ENCODE results near the gene NTM.

Gene NTM

DNA sequence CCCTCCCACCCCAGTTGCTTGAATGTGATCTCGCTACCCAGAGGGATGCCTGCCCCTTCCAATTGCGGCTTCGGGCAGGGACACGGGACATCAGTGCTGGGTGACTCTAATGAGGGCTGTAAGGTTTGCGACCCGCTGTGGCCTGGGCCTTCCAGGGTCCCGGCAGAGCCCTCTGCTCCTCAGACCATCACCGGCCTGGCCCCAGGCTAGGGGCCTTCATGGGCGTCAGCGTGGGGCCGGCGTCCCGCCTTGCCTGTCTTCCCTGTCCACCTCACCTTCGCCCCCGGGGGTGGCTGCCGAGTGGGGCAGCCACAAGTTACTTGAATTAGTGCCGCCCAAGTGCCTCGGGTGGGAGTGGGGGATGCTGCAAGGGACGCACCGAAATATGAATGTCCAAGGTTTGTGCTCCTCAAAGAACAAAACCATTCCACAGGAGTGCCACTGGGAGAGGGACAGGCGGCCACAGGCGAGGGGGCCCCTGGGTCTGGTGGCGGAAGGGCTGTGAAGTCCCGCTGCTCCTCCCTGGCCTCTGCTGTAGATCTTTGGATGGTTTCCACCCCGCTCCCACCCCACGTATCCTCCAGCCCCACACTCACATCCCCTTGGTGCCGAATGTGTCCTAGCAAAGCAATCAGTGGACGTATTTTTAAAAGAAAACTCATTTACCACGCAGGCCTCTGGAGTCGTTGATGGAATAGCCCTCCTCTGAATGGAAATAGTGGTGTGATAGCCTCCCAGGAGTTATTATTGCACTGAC lies 317.1 kb downstream of the NTM start:
- DNase-seq (ENCODE audit: low read depth) = no peak

DNA sequence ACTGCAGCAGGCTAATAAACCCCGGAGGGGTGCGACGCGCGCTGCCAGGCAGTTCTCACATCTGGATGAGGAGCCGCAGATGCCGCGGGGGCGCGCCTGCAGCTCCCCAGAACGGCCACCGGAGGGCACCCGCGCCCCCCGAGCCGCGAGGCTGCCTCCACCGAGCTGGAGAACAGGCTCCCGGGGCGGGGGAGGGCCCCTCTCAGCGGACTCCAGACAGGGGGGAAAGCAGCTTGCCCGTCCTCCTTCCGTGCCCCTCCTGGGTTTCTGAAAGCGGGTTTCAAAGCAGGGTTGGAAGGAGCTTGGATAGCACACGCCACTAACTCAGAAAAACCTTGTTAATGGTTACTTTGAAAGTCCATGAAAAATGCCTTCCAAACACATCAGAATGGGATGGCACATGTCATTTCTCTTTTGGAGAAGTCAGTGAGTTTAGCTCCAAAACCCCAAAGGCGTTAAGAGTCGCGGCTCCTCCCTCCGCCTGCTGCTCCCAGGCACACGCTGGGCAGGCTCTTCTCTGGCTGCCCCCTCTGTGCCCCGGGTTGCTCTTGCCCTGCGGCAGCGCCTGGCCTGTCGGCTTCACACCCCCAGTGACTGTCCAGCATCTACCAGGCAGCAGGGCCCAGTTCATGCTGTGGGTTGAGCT lies 317.8 kb downstream of the NTM start:
- DNase-seq (ENCODE audit: low read depth) = peak; percentile 58

DNA sequence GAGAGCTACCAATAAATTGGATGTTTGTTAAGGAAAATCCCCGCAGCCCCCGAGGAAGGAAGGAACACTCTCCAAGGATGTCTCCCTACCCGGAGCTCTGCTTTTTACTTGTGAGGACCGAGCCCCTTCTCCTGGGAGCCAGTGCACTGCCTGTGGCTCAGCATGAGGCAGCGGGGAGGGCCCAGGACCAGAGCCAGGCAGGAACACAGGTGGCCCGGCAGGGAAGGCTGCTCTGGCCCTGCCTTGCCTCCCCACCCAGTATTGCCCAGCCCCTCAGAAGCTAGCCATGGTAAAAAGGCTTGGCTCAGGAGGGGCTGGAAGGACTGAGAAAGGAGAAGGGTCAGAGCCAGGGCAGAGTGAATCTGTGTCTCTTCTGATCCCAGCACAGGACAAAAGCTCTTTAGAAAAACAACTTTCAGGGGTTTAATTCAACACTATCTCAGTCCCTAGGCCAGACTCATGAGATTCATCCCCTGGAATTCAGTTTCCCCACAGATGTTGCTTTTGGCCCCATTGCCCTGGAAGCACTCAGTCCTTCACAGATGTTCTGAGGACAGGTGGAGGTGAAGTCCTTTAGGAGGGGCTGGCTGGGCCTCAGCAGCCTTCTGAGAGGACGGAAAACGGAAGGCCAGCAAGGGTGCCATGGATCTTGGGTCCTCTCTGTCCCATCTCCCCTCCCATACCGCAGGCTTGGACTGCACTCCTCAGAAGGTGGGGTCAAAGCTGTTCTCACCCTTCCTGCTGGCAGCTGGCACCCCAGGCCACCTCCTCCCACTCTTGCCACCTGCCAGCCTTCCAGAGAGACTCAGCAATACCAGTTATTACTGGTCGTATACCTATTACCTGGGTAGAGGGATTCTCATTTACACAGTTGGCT lies 318.9 kb downstream of the NTM start:
- no peak for DNase-seq (ENCODE audit: low read depth)

DNA sequence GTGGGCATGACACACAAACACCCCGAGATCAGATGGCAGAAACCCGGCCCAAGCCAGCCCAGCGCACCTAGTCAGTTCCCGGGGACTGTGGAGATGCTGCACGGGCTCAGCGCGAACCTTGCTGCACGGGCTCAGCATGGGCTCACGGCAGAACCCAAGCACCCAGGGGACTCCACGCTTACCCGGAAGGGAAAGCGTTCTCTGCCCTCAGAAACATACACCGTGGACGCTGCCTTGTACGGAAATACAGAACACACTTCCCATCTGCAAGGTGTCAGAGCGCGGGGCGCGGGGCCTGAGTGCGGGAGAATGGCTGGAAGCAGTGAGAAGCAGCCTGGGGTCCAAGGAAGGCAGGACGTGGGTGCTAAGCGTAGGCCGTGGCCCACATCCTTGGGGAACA lies 319.9 kb downstream of the NTM start:
- DNase-seq (ENCODE audit: low read depth) = no peak

DNA sequence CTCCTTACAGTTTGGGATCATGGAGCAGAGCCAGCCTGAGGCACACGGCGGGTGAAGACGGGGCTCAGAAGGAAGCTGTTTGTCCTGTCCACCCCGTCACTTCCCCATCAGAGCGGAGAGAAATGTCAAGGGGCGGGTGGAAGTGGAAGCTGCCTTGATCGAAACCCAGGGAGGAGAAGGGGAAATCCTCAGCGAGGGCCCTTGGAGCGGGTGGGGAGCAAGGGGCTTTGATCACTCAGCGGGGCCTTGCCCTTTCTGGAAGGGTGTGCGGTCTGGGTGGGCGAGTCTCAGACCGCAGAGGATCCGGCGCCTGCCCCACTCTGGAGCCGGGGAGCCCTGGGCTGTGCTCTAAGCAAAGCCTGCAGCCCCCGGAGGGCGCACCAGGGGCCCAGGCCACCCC lies 320.4 kb downstream of the NTM start:
- DNase-seq (ENCODE audit: low read depth) = no peak

DNA sequence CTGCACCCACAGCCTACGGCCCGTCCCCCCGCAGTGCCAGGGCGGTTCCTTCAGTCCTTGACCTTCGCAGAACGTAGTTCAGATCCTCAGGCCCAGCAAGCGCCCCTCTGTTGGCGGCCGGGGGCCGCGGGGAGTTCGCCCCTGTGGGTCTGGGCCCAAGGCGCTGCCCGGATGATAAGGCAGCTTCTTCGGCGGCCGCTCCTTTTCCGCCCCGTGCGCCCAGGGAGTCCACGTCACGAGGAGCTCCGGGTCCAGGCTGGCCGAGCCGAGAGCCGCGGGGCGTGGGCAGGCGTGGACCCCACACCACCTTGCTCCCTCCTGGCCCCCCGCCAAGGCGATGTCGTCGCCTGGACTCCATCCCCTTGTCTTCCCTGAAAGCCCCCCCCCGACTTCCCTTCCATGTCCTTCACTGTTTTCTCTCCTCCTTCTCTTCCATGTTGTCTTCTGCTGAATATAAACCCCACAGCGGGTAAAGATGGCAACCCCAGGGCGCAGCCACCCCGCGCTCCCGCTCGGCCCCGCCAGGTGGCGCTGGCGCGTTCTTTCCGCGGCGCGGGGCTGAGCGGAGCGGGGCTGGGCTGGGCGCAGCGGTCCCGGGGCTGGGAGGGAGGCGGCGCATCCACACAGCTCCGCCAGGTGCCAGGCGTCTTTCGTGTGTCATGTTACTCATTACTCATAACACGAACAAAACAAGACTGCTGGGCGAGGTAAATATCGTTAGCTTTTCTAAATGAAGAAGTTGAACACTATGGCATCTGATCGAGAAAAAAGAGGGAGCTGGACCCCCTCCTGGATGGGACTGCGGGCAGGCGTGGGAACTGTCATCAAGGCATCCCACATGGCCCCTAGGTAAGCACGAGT lies 321.0 kb downstream of the NTM start:
- peak; percentile 45 for DNase-seq (ENCODE audit: low read depth)

DNA sequence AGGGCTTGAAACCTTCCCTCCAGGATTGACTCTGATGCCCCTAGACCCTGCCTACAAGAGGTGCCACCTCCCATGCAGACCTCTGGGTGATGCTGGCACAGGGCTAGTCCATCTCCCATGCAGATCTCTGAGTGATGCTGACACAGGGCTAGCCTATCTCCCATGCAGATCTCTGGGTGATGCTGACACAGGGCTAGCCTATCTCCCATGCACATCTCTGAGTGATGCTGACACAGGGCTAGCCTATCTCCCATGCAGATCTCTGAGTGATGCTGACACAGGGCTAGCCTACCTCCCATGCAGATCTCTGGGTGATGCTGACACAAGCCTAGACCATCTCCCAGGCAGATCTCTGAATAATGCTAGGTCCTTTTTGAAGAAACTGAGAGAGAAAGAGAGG lies 321.7 kb downstream of the NTM start:
- no peak for DNase-seq (ENCODE audit: low read depth)

DNA sequence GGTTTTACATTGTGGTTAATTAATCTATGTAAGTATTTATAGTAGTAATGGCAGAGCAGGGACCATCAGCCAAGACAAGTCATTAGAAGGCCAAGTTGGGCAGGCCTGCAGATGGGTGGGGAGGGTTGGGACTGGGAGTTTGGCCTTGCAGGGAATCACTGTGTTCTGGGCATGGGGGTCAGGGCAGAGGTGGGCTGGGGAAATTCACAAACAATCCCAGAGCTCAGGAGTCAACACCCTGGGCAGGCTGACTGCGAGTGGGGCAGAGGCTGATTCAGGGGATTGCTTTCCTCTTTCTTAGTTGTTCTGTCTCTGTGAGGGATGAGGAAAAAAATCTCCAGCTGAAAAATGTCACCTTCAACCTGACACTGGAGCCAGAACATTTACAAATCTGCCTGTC lies 322.5 kb downstream of the NTM start:
- DNase-seq (ENCODE audit: low read depth) = no peak

DNA sequence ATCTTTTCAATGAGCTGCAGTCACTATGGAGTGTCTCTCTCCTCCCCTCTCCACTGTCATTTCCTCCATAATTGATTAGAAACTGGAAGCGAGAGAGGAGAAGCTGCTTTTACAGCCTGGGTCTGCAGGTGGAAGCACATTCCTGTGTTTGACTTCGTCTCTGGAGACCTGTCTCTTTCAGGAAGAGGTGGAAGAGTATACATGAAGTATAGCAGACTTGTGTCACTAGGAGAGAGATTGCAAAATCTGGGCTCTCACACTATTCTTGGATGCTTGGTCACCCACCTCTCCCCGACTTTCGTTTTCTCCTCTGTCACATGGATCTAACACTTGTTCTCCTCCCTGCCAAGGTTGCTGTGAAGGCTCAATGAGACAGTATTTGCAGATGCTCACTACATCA lies 323.3 kb downstream of the NTM start:
- no peak for DNase-seq (ENCODE audit: low read depth)

DNA sequence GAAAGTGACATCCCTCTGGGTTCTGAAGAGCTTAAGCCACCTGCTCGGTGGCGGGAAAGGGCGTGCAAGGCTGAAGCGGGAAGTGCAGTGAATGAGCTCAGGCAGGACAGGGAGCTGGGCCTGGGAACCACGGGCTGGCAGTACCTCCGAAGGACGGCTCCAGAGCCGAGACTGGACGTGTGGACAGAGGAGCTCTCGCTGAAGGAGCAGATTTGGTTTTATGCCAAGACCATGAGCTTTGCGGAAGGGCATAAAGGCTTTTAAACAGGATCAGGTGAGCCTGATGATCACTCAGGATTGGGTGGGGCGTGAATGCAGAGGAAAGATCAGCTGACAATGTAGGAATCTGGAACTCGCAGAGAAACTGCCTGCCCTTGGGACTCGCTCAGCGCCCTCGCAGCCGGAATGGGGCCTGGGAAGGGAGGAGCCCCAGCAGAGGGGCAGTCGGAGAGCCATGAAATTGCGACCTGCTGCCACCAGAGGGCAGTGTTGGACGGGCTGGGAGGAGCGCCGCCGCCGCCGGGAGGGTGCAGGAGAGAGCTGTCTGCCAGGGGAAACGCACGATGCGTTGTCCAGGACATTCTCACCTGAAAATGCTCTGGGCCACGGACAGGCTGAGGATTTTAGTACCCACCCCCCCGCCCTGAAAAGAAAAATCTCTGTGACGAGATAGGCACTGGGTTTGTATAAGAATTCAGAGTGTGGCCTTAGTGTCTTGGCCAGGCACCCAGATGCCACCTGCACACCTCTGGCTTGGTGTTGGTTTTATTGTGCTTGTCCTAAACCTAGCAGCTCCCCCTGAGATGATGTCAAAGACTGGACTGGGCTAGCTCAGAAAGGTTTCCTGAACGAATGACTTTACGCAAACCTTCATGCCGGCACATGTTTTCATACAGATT lies 324.4 kb downstream of the NTM start:
- peak; percentile 68 for DNase-seq (ENCODE audit: low read depth)

DNA sequence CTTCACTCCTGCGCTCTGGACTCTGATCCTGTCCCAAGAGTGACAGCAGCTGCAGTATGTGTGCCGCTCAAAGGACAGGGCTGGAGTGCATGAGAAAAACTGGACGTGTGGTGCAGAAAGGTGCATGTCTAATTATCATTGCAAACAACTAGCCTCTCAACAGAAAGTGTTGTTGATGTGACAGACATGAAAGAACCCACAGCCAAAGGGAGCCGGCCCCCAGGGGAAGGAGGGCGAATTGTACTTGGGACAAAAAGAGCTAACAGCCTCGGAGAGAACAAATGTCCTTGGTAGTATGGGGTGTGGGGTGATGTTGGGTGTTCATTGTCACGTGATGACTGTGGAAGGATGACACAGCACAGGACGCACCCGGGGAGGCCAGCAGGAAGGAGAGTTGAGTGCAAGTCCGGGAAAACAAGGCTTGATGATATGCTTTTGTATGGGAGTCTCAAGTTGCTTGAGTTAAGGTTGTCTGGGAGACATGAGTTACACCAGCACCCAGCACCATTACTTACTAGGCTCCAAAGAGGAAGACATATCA lies 325.5 kb downstream of the NTM start:
- no peak for DNase-seq (ENCODE audit: low read depth)

DNA sequence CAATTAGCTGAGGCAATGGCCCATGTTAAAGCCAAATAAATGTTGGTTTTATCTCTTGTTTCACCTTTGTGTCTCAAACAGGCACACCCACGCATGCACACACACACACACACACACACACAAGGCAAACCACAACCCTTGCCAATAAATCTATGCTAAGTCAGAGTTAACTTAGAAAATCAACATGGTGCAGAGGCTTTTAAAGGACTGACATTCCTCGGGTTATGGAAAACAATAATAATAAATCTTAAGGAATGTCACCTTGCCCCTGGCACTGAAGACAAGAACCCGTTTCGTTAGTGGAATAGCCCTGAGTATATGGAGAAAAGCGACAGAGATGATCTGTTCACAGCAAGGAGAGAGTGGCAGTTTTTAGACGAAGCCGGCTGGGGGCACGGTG lies 326.3 kb downstream of the NTM start:
- no peak for DNase-seq (ENCODE audit: low read depth)

DNA sequence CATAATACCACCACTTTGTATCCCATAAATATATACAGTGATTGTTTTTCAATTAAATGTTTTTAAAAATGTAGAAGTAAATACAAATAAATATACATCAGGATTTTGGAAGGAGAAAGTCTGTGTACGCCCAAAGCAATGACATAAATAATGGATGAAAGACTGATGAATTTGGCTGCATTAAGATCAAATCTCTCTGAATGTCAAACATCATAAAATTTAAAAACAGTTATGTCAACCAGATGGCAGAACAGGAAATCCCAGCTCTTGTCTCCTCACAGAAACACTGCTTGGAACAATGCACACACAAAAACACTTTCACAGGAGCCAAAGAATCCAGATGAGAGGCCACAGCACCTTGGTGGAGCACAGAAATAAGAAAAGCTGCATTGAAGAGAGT lies 332.9 kb downstream of the NTM start:
- no peak for DNase-seq (ENCODE audit: low read depth)

DNA sequence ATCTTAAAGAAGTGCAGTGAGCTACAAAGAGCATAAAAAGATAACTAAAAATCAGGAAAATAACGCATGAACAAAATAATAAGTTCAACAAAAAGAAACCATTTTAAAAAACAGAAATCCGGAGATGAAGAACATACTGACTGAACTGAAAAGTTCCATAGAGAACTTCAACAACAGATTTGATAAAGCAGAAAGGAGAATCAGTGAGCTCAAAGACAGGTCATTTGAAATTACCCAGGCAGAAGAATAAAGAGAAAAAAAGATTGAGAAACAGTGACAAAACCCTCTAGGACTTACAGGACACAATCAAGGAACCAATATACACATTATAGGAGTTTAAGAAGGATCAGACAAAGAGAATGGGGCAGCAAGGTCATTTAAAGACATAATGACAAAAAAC lies 334.3 kb downstream of the NTM start:
- no peak for DNase-seq (ENCODE audit: low read depth)

DNA sequence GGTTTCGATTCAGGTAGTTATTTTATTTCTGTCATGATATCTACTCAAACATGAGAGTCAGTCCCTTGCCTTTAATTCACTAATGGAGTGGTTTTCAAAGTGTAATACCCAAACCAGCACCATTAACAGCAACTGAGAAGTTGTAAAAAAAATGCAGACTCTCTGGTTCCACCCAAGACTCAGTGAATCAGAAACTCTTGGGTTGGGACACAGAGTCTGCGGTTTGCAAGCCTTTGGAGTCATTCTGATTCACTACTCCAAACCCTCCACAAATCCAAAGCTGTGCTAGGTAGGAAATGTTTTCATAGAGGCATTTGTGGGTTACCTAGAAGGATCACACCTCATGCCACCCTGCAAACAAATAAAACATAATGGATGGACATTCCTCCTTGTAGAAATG lies 340.1 kb downstream of the NTM start:
- no peak for DNase-seq (ENCODE audit: low read depth)

DNA sequence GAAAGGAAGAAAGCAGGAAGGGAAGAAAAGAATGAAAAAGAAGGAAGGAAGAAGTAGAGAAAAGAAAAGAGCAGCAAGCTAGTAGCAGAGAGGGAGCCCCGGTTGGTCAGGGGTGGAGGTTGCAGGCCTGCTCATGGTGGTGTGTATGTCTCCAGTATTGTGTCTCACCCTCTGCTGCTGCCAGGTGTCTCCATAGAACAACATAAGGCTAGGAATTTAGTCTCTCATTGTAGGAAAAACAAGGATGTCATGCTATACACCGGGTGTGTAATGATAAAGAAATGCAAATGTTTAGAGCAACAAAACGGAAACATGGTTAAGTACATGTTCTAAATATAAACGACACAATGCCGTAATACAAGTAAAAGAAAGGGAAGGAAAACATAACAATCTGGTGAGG lies 342.5 kb downstream of the NTM start:
- DNase-seq (ENCODE audit: low read depth) = no peak

DNA sequence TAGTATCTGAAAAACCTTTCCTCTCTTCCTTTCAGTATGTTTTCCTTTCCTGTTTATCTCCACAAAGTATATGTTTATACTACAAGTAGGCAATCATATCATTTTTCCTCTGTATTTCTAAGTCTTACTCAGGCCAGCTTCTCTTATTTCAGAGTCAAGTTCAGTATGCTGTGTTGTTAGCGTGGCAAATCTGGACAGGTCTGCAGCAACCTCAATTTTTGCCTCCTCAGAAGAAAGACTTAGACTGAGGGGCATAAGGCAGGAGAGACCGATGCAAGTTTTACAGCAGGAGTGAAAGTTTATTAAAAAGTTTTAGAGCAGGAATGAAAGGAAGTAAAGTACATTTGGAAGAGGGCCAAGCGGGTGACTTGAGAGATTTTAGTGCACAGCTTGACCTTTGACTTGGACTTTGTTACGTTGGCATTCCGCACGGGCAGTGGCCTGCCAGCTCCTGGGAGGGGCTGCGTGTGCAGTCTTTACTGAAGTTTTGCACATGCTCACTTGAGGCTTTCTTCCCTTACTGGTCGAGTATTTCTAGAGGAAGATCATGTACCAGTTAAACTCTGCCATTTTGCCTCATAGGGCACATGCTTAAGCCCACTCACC lies 343.2 kb downstream of the NTM start:
- no peak for DNase-seq (ENCODE audit: low read depth)

DNA sequence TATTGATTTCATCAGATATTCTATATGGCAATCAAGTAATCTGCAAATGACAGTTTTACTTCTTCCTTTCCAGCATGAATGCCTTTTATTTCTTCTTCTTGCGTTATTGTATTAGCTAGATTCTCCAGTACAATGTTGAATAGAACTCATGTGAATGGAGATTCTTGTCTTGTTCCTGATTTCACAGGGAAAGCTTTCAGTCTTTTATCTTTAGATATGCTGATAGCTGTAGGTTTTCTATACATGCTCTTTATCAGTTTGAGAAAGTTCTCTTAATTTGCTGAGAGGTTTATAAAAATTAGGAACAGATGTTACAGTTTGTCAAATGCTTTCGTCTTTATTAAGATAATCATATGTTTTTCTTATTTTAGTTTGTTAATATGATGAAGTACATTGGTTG lies 347.2 kb downstream of the NTM start:
- DNase-seq (ENCODE audit: low read depth) = no peak

DNA sequence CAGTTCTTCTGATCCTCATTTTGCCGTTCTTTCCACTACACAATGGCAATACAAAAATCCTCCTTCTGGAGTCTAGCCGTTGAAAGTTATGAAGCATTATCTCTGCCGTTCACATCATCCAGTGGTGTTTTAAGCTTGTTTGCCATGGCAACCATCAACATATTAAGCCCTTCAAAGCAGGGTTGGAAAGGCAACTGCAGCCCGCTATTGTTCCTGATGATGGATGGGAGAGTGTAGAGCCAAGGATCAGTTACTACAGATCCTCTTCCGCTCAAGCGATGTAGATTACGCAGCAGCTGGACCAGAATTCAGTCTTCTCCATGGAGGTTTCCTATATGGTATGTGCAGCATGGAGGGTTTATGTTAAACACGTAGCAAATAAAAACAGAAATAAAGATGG lies 352.7 kb downstream of the NTM start:
- DNase-seq (ENCODE audit: low read depth) = no peak

DNA sequence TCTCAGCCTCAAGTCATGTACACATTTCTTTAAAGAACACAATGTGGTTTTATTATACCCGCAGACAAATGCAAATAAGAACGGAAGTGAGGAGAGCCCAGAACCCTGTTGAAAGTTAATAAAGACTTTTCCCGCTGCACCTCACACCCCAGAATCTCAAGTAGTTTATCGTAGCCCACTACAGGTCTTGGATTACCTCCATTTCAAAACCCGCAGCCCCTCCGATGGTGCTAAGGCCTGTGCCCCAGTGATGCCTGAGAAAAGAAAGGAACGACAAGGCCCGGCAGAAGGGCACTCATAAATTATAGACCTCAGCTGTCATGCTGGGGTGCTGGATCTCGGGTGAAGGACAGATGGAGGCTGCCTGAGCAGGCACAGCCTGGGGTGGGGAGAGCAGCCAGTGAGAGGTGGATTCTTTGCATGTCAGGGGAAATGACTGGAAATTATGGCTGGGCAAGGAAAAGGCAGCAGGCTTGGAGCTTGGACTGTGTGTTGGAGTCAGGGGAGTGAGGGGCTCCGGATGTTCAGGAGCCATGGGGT lies 354.1 kb downstream of the NTM start:
- no peak for DNase-seq (ENCODE audit: low read depth)
